HepG2 (cell line): Measurements from ENCODE around the gene CBLC. TPM values are rescaled to one million over a fixed set of nuclear protein-coding genes. Genes with fewer than 3 reads are reported as not detected.

ENCODE experiments used
- CERS6 ChIP-seq: sonication (generic); formaldehyde crosslinking; IDR thresholded peaks from 2 replicates; pipeline ENCODE4 v1.5.0; 2020; ENCODE audit warnings: missing genetic modification reagents
- CHD2 ChIP-seq: IDR thresholded peaks from 2 replicates; pipeline ENCODE4 v1.6.1; 2011; ENCODE audit warnings: low read depth, low read length, improper control_type of control experiment
- ISX ChIP-seq: sonication (generic); formaldehyde crosslinking; conservative IDR thresholded peaks from 2 replicates; pipeline ENCODE4 v1.5.0; 2020; ENCODE audit warnings: missing genetic modification reagents
- KLF12 ChIP-seq: sonication (generic); formaldehyde crosslinking; IDR thresholded peaks from 2 replicates; pipeline ENCODE4 v1.4.0; 2020; ENCODE audit warnings: missing genetic modification reagents, borderline replicate concordance
- KLF6 ChIP-seq: IDR thresholded peaks from 2 replicates; pipeline ENCODE4 v1.8.0; 2016; ENCODE audit warnings: missing biosample characterization, missing genetic modification reagents
- NFKBIZ ChIP-seq: IDR thresholded peaks from 2 replicates; pipeline ENCODE4 v1.6.1; 2018; ENCODE audit warnings: missing genetic modification reagents, missing compliant biosample characterization
- NR2F6 ChIP-seq, 2 experiments: IDR thresholded peaks; 2 replicates each; pipeline ENCODE4 v1.6.1; 2016; ENCODE audit warnings: antibody characterized with exemption in 1 of 2, mild to moderate bottlenecking in 1 of 2
- RFX3 ChIP-seq: IDR thresholded peaks from 2 replicates; pipeline ENCODE4 v1.6.1; 2016; ENCODE audit warnings: missing biosample characterization, missing genetic modification reagents
- SAP130 ChIP-seq: IDR thresholded peaks from 2 replicates; pipeline ENCODE4 v1.6.1; 2016; ENCODE audit warnings: low read depth
- SNAPC2 ChIP-seq: sonication (generic); formaldehyde crosslinking; IDR thresholded peaks from 2 replicates; pipeline ENCODE4 v1.8.1; 2022; ENCODE audit warnings: mild to moderate bottlenecking, missing genetic modification reagents
- SRSF1 ChIP-seq: fragments of 200-400 bp; formaldehyde crosslinking; optimal IDR thresholded peaks from 2 replicates; pipeline ENCODE3; 2017; ENCODE audit warnings: mild to moderate bottlenecking, low read depth, low read length, moderate library complexity
- TBL1XR1 ChIP-seq: fragments of 150-350 bp; IDR thresholded peaks from 2 replicates; pipeline ENCODE4 v1.6.1; 2014; ENCODE audit warnings: borderline replicate concordance, low read length; ENCODE audit not compliant: partially characterized antibody
- TFDP1 ChIP-seq: IDR thresholded peaks from 2 replicates; pipeline ENCODE4 v1.6.1; 2016; ENCODE audit warnings: missing compliant biosample characterization, missing genetic modification reagents, borderline replicate concordance
- U2AF1 ChIP-seq: fragments of 200-400 bp; formaldehyde crosslinking; optimal IDR thresholded peaks from 2 replicates; pipeline ENCODE3; 2017; ENCODE audit warnings: mild to moderate bottlenecking, low read depth, low read length
- ZBED4 ChIP-seq: sonication (generic); formaldehyde crosslinking; IDR thresholded peaks from 2 replicates; pipeline ENCODE4 v1.4.0; 2020; ENCODE audit warnings: missing genetic modification reagents, borderline replicate concordance
- ZBTB39 ChIP-seq: sonication (generic); formaldehyde crosslinking; IDR thresholded peaks from 2 replicates; pipeline ENCODE4 v1.5.0; 2020; ENCODE audit warnings: missing genetic modification reagents
- ZFP41 ChIP-seq: sonication (generic); formaldehyde crosslinking; IDR thresholded peaks from 2 replicates; pipeline ENCODE4 v1.4.0; 2020; ENCODE audit warnings: mild to moderate bottlenecking, missing genetic modification reagents, borderline replicate concordance
- ZNF235 ChIP-seq: sonication (generic); formaldehyde crosslinking; IDR thresholded peaks from 2 replicates; pipeline ENCODE4 v1.8.1; 2023; ENCODE audit warnings: mild to moderate bottlenecking, missing genetic modification reagents, borderline replicate concordance
- ZNF414 ChIP-seq: sonication (generic); formaldehyde crosslinking; IDR thresholded peaks from 2 replicates; pipeline ENCODE4 v1.5.0; 2020; ENCODE audit warnings: missing genetic modification reagents
- ZNF75D ChIP-seq: sonication (generic); formaldehyde crosslinking; IDR thresholded peaks from 2 replicates; pipeline ENCODE4 v1.8.1; 2023; ENCODE audit warnings: missing genetic modification reagents, mild to moderate bottlenecking, borderline replicate concordance
- ZNF780A ChIP-seq: sonication (generic); formaldehyde crosslinking; IDR thresholded peaks from 2 replicates; pipeline ENCODE4 v1.8.0; 2022; ENCODE audit warnings: mild to moderate bottlenecking, missing genetic modification reagents, moderate library complexity
- ZZZ3 ChIP-seq: sonication (generic); formaldehyde crosslinking; IDR thresholded peaks from 2 replicates; pipeline ENCODE4 v1.4.0; 2020; ENCODE audit warnings: missing genetic modification reagents, mild to moderate bottlenecking, borderline replicate concordance
- polyA plus RNA-seq, 8 experiments: library from polyadenylated mRNA; depleted of rRNA in 3 of 8; stranded (reverse) in 7 of 8; unstranded in 1 of 8; fragments of >200 nt; fragmentation: Illumina TruSeq in 4 of 8; extraction: Trizol in 4 of 8; gene quantifications; 2 replicates each; pipeline versions ENCODE4 v1.2.1 to v1.2.3, GENCODE V29; 2011 to 2016; ENCODE audit warnings: low read depth in 4 of 8, missing spikeins in 1 of 8, mixed read lengths in 1 of 8; ENCODE audit not compliant: insufficient read depth in 1 of 8
- total RNA-seq, 5 experiments: library from RNA; depleted of rRNA; stranded (reverse); fragments of >200 nt; fragmentation: Illumina TruSeq; extraction: Trizol; gene quantifications; 2 replicates each; pipeline ENCODE4 v1.2.3, GENCODE V29; 2016; ENCODE audit warnings: low read depth in 1 of 5

The CBLC gene
- total and polyA plus RNA-seq, 2 of the 13 experiments (the other 11 are each of a cell fraction or from before 2014, with no cell fraction given): 1.8 to 2.6 TPM

- TF ChIP-seq ZFP41 (CRISPR knock-in tag): no peak
- no peak for TF ChIP-seq TBL1XR1
- no peak for TF ChIP-seq ZBTB39 (CRISPR knock-in tag)
- peak; percentile 90; the same call in 1 of the 2 replicates for TF ChIP-seq KLF12 (CRISPR knock-in tag)
- TF ChIP-seq ISX (CRISPR knock-in tag): no peak
- TF ChIP-seq KLF6 (CRISPR knock-in tag): no peak
- no peak for TF ChIP-seq ZNF780A (CRISPR knock-in tag)
- TF ChIP-seq ZBED4 (CRISPR knock-in tag): no peak
- TF ChIP-seq SRSF1: no peak
- no peak for TF ChIP-seq CHD2
- TF ChIP-seq ZZZ3: no peak
- no peak for TF ChIP-seq RFX3 (CRISPR knock-in tag)
- no peak for TF ChIP-seq NFKBIZ (CRISPR knock-in tag)
- no peak for TF ChIP-seq TFDP1 (CRISPR knock-in tag)
- TF ChIP-seq U2AF1: no peak
- TF ChIP-seq ZNF235: no peak
- TF ChIP-seq SAP130: no peak
- TF ChIP-seq ZNF414 (CRISPR knock-in tag): no peak
- TF ChIP-seq CERS6 (CRISPR knock-in tag): no peak
- no peak for TF ChIP-seq ZNF75D (CRISPR knock-in tag)
- TF ChIP-seq NR2F6 (IDR thresholded peaks at IDR 0.05): no peak
- no peak for TF ChIP-seq NR2F6 (CRISPR knock-in tag; IDR thresholded peaks at IDR 0.05)
- no peak for TF ChIP-seq SNAPC2 (CRISPR knock-in tag)
Measured at GRCh38 chr19:44770550-44771257, 7.0 kb upstream of the CBLC start (continued).
